GM18517 (cell line): ENCODE results near the gene NME9.

Source experiments
- ATAC-seq: cut with Tn5 transposase; IDR thresholded peaks from one replicate; pipeline ENCODE4 v1.9.1; 2021; ENCODE audit warnings: mild to moderate bottlenecking, moderate library complexity; ENCODE audit not compliant: unreplicated experiment

NME9 gene

DNA sequence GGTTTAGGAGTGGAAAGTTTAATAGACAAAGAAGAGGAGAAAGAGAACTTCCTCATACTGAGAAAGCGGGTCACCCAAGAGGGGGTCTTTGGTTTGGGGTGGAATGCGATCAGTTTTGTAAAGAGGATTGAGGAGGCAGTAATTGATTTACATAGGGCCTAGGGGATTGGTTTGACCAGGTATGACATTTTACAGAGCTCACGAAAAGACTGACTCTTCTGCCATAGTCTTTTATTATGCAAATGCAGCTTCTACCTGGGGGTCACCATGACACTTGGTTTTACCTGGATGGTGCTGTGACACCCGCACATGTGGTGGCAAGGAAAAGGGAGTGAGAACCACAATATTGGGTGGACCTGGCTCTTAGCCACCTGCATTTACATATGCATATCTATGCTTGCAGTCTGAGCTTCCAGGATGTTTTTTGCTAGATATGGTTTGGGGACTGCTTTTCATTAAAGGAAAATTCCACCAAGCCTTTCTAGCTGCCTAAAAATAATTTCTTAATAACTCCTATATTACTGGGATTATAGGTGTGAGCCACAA is 6.9 kb upstream of the NME9 start:
- ATAC-seq, result no peak

DNA sequence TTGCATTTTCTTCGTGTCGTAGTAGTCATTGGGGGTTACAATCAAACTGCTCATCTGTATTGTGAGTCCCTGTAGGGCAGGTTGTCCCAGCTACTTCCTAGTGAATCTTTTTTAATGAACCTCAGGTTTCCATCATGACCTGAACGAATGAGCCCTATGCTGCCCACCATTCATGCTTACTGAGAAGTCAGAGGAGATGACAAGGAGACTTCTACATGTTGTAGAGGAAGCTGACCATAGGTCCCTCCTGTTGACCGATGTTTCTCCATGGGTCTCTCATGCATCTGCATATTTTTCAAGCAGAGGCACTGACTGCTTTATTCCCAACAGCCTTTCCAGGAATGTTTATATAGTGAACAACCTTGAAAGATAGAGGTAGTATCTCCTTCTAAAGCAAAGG is 5.0 kb upstream of the NME9 start:
- ATAC-seq, result no peak

DNA sequence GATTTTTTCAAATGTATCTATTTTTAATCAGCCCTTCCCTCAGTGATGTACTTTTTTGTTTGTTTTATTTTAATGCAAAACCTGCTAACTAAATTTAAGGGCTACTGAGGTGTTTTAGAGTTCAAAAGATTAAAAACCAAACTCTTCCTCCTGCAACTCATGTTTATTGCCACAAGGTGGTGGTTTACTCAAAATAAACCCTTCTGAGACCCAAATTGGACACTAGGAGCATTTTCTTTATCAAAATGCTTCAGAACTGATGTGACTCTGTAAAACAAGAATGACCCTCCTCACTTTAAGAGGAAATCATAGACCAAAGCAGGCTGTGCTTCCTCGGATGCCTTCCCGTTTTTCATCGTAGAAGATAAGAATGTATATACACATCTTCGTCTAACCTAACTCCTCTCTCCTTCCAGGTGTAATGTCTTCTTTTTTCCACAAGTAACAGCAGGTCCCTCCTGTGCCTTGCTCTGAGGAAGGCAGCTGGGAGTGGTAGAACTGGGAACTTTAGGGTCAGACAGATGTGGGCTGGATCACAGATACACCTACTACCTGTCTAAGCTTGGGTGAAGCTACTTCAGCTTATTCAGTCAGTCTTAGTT is 2.9 kb upstream of the NME9 start:
- no peak for ATAC-seq

DNA sequence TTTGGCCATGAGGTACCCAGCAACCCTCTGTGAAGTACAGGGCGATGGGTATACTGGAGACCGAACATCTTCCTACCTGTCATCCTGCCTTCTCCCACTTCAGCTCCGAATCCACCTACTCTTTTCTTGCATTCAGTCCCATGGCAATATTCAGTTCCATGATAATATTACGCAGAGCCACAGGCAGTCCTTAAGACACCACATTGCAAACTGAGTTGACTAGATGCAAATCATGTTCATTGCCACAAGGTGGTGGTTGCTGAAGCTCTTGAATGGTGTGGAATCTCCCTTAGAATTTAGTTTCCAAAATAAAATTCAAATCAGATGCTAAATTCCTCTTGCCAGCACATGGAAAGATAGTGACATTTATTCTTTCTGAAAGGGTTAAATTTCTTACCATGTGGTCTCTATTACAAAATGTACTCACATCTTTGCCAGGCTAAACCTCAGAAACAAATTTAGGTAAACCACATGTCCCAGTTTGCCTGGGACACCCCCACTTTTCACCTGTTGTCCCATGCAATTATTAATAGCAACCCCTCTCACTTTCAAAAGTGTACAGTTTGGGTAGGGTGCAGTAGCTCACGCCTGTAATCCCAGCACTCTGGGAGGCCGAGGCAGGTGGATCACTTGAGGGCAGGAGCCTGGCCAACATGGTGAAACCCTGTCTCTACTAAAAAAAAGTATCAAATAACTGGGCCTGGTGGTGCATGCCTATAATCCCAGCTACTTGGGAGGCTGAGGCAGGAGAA is 1.7 kb upstream of the NME9 start:
- ATAC-seq, result no peak

- ATAC-seq, result no peak
These were observed 288 bp upstream of the NME9 start for GRCh38 chr3:138329984-138330293.

DNA sequence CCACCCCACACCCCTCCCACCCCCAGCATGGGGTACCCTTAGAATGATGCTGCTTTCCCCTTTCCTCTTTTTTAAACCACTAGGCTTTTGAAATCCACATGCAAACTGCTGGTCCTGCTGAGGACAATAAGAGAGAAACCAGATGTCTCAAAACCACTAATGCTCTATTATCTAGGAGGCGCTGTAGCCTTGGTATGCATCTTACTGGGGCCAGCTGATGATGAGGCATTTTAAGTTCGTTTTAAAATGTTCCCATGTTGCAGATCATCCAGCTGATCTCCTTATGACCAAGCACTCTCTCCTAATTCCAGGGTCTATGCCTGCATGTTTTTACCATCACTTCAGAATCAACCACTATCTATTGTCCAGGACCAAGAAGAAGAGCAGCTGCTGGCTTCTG is 1.3 kb downstream of the NME9 start:
- ATAC-seq, result no peak

DNA sequence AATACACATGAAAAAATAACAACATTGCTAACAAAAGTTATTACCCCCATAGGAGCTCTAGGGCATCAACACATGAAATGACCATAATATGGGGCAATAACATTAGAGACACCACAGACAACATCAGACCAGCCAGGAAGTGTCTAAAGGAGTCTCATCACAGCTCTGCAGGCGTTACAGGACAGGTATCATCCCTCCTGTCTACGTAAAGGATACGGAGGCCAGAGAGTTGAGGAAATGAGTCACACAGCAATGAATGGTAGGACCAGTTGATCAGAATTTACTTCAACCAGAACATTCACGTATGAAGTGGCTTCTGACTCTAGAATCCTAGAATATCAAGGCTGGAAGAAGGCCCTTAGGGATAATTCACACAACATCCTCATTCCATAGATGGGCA is 1.8 kb downstream of the NME9 start:
- ATAC-seq, result no peak

DNA sequence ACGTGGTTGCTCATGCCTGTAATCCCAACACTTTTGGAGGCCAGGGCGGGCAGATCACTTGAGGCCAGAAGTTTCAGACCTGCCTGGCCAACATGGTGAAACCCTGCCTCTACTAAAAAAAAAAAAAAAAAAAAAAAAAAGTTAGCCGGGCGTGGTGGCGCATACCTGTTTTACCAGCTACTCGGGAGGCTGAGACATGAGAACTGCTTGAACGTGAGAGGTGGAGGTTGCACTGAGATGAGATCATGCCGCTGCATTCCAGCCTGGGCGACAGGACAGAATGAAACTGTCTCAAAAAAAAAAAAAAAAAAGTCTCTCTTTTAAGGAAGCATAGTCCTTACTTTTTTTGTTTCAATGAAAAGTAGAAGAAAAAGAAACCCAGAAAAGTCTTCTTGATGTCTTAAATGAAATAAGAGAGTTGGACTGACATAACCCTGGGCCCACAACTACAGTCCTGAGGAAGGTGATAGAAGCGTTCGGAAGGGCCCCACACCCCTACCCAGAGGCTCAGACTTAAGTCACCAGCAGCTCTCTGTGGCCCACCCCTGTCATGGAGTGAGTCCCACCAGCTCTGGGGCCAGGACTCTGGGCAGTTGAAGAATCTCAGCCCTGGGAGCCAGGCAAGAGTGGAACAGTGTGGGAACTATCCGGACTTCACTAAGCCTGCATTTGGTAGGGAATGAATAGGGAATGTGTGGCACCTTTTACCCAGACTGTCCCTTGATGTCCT is 2.6 kb downstream of the NME9 start:
- ATAC-seq, result no peak

DNA sequence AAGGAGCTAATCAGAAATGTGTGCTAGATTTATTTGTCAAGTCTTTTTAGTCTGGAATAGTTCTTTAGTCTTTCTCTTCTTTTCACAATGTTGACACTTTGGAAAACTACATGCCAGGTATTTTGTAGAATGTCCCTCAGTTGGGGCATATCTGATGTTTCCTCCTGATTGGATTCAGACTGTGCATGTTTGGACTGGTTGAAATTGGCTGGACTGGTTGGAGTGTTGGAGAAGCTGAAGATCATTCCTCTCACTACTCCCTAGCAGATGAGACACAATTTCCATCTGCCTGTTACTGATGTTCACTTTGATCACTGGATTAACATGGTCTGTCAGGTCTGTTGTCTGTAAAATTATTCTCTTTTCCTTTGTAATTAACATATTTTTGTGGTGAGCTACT is 3.7 kb downstream of the NME9 start:
- ATAC-seq, result no peak

- no peak for ATAC-seq
These were observed 5.7 kb downstream of the NME9 start for GRCh38 chr3:138323971-138324370.

DNA sequence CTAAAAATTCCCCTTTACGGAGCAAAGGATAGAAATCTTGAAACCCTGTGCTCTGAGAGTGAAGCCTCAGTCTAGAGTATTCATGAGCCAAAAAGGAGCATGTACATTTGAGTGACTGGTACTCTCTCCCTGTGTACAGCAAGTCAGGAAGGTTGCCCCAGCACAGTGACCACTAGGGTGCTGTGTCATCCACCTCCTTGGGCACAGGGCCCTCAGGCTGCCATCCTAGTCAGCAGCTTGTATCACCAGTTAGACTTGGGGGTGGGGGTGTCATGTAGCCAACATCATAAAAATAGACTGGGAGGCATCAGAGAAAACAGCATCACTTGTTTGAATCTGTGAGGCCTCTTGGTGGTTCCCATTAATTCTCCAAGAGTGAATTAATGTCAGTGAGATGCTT is 12.0 kb downstream of the NME9 start:
- no peak for ATAC-seq

- ATAC-seq, result no peak
These were observed 14.9 kb downstream of the NME9 start for GRCh38 chr3:138314751-138315150.

- no peak for ATAC-seq
These were observed 19.2 kb downstream of the NME9 start for GRCh38 chr3:138310494-138310893.

DNA sequence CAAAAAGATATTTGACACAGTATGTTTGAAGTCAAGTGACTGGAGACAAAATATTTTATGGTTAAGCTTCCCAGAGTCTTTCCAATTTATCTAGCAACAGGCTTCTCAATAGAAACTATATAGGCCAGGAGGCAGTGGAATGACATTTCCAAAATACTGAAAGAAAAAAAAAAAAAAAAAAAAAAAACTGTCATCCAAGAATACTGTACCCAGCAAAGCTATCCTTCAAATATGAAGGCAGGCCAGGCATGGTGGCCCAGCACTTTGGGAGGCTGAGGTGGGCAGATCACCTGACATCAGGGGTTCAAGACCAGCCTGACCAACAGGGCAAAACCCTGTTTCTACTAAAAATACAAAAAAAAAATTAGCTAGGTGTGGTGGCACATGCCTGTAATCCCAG is 20.9 kb downstream of the NME9 start:
- no peak for ATAC-seq

GRCh38 chr3:138307899-138308298 is 21.8 kb downstream of the NME9 start:
- ATAC-seq, result no peak

GRCh38 chr3:138303474-138303873 is 26.2 kb downstream of the NME9 start:
- no peak for ATAC-seq

GRCh38 chr3:138300647-138301046 is 29.0 kb downstream of the NME9 start:
- no peak for ATAC-seq

DNA sequence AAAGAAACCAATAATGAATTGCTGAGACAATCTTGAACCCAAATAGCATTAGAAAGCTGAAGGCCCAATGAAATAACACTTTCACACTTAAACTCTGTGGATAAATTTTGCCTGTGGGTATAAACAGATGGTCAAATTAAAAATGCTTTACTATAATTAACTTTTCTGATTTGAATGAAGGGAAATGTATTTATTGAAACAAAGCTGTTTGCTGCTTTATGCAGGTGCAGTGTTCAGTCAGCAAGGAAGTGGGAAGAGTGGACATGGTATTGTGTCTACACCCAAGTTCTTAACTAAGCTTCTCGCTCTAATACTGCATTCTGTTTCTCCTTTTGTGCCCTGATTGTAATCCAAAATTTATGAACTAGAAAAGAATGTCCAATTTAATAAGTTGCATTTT is 31.8 kb downstream of the NME9 start:
- no peak for ATAC-seq

DNA sequence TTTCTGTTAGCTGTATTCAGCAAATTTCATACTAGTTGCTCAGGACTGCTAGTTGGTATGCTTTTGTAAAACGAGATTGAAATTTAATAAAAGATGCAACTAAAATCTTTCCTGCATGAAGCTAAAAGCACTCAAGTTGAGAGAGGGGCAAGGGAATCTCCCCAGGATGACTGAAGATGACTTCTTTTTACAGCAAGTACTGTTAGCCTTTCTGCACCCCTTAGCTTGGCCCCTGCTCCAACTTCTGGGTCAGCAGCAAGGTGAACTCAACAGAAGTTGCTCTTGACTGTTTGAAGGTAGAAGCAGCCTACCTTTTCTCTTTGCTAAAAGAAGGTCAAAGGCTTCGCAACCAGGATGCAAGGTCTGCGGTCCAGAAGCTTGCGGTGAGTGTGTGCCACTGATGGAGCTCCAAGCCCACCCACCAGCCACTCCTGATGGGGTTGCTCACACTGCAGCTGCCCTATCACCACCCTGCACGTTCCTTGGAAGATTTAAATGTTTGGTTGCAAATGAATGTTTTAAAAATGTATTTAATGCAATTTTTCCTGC is 32.5 kb downstream of the NME9 start:
- ATAC-seq, result no peak

DNA sequence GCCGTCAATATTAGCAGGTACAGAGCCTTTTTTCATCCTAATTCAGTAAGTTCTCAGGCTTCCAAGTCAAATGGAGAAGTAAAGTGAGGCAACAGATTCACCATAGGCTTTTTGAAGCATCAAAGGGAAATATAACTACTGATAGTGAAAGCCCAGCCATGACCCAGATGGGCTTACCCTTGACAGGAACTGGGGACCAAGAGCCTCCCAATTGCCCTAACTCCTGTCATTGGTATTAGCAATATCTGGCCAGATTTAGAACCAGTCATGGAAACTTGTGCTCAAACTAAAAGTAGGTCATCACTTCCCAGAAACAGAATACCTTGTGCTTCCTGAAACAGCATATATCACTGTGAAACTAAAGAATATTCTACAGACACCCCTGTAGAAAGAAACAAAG is 33.0 kb downstream of the NME9 start:
- no peak for ATAC-seq

DNA sequence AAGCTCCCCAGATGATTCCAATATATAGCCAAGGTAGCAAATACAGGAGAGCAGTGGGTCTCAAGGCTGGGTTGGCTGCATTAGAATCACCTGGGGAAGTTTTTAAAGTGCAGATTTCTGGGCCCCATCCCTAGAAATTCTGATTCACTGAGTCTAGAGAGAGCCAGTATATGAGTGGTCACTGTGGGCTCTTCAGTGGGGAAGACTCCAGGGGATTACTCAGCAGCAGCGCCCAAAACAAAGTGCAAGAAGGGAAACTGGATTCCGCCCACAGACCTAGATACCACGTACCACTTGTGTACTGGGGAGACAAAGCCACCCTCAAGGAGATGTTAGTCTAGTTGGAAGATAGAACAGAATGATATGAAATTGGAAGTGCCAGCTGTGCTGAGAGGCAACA is 40.0 kb downstream of the NME9 start:
- ATAC-seq, result no peak

DNA sequence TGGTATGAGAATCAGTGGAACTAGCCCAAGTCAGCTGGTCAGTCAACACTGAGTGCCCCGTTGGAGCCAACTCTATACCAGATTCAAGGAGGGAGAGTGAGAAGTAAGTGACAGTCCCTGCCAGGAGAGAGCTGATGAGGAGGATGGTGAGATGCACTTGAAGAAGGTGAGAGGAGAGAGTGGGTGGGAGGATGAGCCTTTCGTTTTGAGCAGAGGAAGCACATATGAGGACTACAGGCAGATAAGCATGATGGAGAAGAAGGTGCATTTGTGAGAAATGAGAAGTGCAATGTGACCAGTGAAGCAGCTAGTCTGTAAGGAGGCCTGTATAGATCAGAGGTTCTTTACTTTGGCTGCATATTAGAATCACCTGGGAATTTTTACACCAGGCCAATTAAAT is 40.4 kb downstream of the NME9 start:
- no peak for ATAC-seq
